Loucy (cell line): ENCODE data around the gene DHX30.

Experiments
- H2AFZ ChIP-seq: fragments of 200-600 bp; sonication (generic); 2 replicates; pipeline ENCODE4 v1.6.0; 2016; ENCODE audit warnings: antibody characterized with exemption, mild to moderate bottlenecking, low read length, moderate library complexity
- H3F3A ChIP-seq: fragments of 200-600 bp; 2 replicates; pipeline ENCODE4 v1.6.0; 2016; ENCODE audit warnings: antibody characterized with exemption, low read depth, mild to moderate bottlenecking
- H3K27me3 ChIP-seq: fragments of 200-600 bp; sonication (generic); 2 replicates; pipeline ENCODE4 v1.6.1; 2014; ENCODE audit warnings: low read length, mild to moderate bottlenecking; ENCODE audit not compliant: insufficient read depth, poor library complexity, severe bottlenecking
- H3K36me3 ChIP-seq: fragments of 200-600 bp; sonication (generic); 2 replicates; pipeline ENCODE4 v1.6.1; 2016; ENCODE audit warnings: low read length; ENCODE audit not compliant: insufficient read depth
- H3K4me1 ChIP-seq: fragments of 200-600 bp; sonication (generic); 2 replicates; pipeline ENCODE4 v1.5.1; 2014; ENCODE audit warnings: low read length, mild to moderate bottlenecking; ENCODE audit not compliant: insufficient read depth, poor library complexity, severe bottlenecking
- H3K4me2 ChIP-seq: fragments of 200-600 bp; sonication (generic); 2 replicates; pipeline ENCODE4 v1.6.0; 2014; ENCODE audit warnings: antibody characterized with exemption, low read length, low read depth, mild to moderate bottlenecking; ENCODE audit not compliant: poor library complexity, severe bottlenecking
- H3K4me3 ChIP-seq: fragments of 200-600 bp; sonication (generic); 2 replicates; pipeline ENCODE4 v1.5.1; 2014; ENCODE audit warnings: low read length, mild to moderate bottlenecking, mixed read lengths; ENCODE audit not compliant: poor library complexity, severe bottlenecking
- H3K79me2 ChIP-seq: fragments of 200-600 bp; sonication (generic); 2 replicates; pipeline ENCODE4 v1.6.1; 2014; ENCODE audit warnings: low read length; ENCODE audit not compliant: insufficient read depth
- H3K9ac ChIP-seq: fragments of 200-600 bp; sonication (generic); 2 replicates; pipeline ENCODE4 v1.6.0; 2014; ENCODE audit warnings: mild to moderate bottlenecking, low read depth, low read length, moderate library complexity; ENCODE audit not compliant: poor library complexity, severe bottlenecking
- H3K9me2 ChIP-seq: fragments of 200-600 bp; sonication (generic); replicated peaks from 2 replicates; pipeline ENCODE4 v1.6.1; 2016; ENCODE audit warnings: low read depth, low read length, mixed read lengths
- H3K9me3 ChIP-seq: fragments of 200-600 bp; sonication (generic); 2 replicates; pipeline ENCODE4 v1.6.1; 2014; ENCODE audit warnings: mild to moderate bottlenecking, antibody characterized with exemption, low read length, low read depth; ENCODE audit not compliant: insufficient read depth
- H4K20me1 ChIP-seq: fragments of 200-600 bp; sonication (generic); 2 replicates; pipeline ENCODE4 v1.6.0; 2014; ENCODE audit warnings: antibody characterized with exemption, low read length, mild to moderate bottlenecking; ENCODE audit not compliant: insufficient read depth, poor library complexity, severe bottlenecking
- EZH2phosphoT487 ChIP-seq: fragments of 200-600 bp; IDR thresholded peaks from 2 replicates; pipeline ENCODE4 v1.6.1; 2018; ENCODE audit warnings: antibody characterized with exemption, mild to moderate bottlenecking, moderate library complexity, borderline replicate concordance
- TF ChIP-seq, protein P1 (sequence below): fragments of 200-600 bp; sonication (generic); conservative IDR thresholded peaks from 2 replicates; pipeline ENCODE4 v1.5.1; 2014; ENCODE audit warnings: mild to moderate bottlenecking, antibody characterized with exemption, low read length

DHX30 gene

GRCh38 chr3:47846186-47846879, 43.4 kb downstream of the DHX30 start:
- TF ChIP-seq, protein P1, sequence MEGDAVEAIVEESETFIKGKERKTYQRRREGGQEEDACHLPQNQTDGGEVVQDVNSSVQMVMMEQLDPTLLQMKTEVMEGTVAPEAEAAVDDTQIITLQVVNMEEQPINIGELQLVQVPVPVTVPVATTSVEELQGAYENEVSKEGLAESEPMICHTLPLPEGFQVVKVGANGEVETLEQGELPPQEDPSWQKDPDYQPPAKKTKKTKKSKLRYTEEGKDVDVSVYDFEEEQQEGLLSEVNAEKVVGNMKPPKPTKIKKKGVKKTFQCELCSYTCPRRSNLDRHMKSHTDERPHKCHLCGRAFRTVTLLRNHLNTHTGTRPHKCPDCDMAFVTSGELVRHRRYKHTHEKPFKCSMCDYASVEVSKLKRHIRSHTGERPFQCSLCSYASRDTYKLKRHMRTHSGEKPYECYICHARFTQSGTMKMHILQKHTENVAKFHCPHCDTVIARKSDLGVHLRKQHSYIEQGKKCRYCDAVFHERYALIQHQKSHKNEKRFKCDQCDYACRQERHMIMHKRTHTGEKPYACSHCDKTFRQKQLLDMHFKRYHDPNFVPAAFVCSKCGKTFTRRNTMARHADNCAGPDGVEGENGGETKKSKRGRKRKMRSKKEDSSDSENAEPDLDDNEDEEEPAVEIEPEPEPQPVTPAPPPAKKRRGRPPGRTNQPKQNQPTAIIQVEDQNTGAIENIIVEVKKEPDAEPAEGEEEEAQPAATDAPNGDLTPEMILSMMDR, result no peak
- TF ChIP-seq EZH2phosphoT487, result no peak
- no peaks in the 10 kb centered on the region for H3F3A ChIP-seq
- H3K4me2 ChIP-seq, result no peak overlapping the region
- H4K20me1 ChIP-seq, result no peaks in the 10 kb centered on the region
- no peak overlapping the region for H2AFZ ChIP-seq
- H3K79me2 ChIP-seq, result no peaks in the 10 kb centered on the region
- no peak overlapping the region for H3K4me3 ChIP-seq
- no peak overlapping the region for H3K9ac ChIP-seq
- no peaks in the 10 kb centered on the region for H3K9me3 ChIP-seq
- H3K9me2 ChIP-seq, result no peaks in the 10 kb centered on the region
- H3K4me1 ChIP-seq, result no peaks in the 10 kb centered on the region
- H3K36me3 ChIP-seq, result peaks cover 97% of the 10 kb centered on the region; the same call in 1 of the 2 replicates
- no peaks in the 10 kb centered on the region for H3K27me3 ChIP-seq

- peaks cover 93% of the 10 kb centered on the region; the same call in 1 of the 2 replicates for H3K36me3 ChIP-seq
- no peaks in the 10 kb centered on the region for H3K9me3 ChIP-seq
- no peaks in the 10 kb centered on the region for H3K9me2 ChIP-seq
- no peak overlapping the region for H3K4me3 ChIP-seq
- H3K4me2 ChIP-seq, result no peak overlapping the region
- no peak for TF ChIP-seq EZH2phosphoT487
- TF ChIP-seq, protein P1, result no peak
- H4K20me1 ChIP-seq, result no peaks in the 10 kb centered on the region
- H3K4me1 ChIP-seq, result no peaks in the 10 kb centered on the region
- H3F3A ChIP-seq, result no peaks in the 10 kb centered on the region
- H3K79me2 ChIP-seq, result no peaks in the 10 kb centered on the region
- H3K9ac ChIP-seq, result no peak overlapping the region
- no peaks in the 10 kb centered on the region for H3K27me3 ChIP-seq
- no peak overlapping the region for H2AFZ ChIP-seq
Measured at GRCh38 chr3:47846880-47847248, 43.9 kb downstream of the DHX30 start.

GRCh38 chr3:47847260-47847659, 44.3 kb downstream of the DHX30 start:
- Histone ChIP-seq H3F3A (no peaks in the 10 kb centered on the region), H3K9me2 (no peaks in the 10 kb centered on the region), H3K9ac (no peak overlapping the region), H4K20me1 (no peaks in the 10 kb centered on the region), H3K36me3 (peaks cover 92% of the 10 kb centered on the region; the same call in 1 of the 2 replicates), H3K4me2 (no peak overlapping the region), H3K9me3 (no peaks in the 10 kb centered on the region), H3K27me3 (no peaks in the 10 kb centered on the region), H2AFZ (no peak overlapping the region), H3K4me1 (no peaks in the 10 kb centered on the region), H3K79me2 (no peaks in the 10 kb centered on the region), H3K4me3 (no peak overlapping the region)
- TF ChIP-seq, protein P1, result no peak
- TF ChIP-seq EZH2phosphoT487, result no peak
